OCI-LY3 (cell line): ENCODE measurements around the gene PPT2.

Source experiments
- H2AFZ ChIP-seq: fragments of 200-600, 300-600 bp; shearing (Covaris generic); 2 replicates; pipeline ENCODE4 v1.6.0; 2014; ENCODE audit warnings: antibody characterized with exemption, low read depth, low read length
- H3K27ac ChIP-seq: fragments of 200-600, 300-600 bp; sonication (generic); 2 replicates; pipeline ENCODE4 v1.5.1; 2014; ENCODE audit warnings: mild to moderate bottlenecking, low read length, moderate library complexity, mixed read lengths
- H3K27me3 ChIP-seq: fragments of 200-600, 300-600 bp; sonication (generic); 2 replicates; pipeline ENCODE4 v1.6.1; 2014; ENCODE audit warnings: low read depth, low read length, mixed read lengths
- H3K36me3 ChIP-seq: fragments of 200-600, 300-600 bp; sonication (generic); replicated peaks from 2 replicates; pipeline ENCODE3; 2014; ENCODE audit warnings: low read depth, low read length, mixed read lengths
- H3K4me1 ChIP-seq: fragments of 300-600, 200-600 bp; sonication (generic); 2 replicates; pipeline ENCODE4 v1.6.1; 2014; ENCODE audit warnings: low read length, mixed read lengths
- H3K4me2 ChIP-seq: fragments of 200-600, 300-600 bp; sonication (generic); 2 replicates; pipeline ENCODE4 v1.6.1; 2014; ENCODE audit warnings: low read length, mixed read lengths
- H3K4me3 ChIP-seq: fragments of 300-600, 200-600 bp; sonication (generic); 2 replicates; pipeline ENCODE4 v1.5.1; 2014; ENCODE audit warnings: antibody characterized with exemption, mild to moderate bottlenecking, low read length, moderate library complexity
- H3K79me2 ChIP-seq: fragments of 300-600, 200-600 bp; shearing (Covaris generic); 2 replicates; pipeline ENCODE4 v1.6.1; 2014; ENCODE audit warnings: mild to moderate bottlenecking, low read length, mixed read lengths
- H3K9ac ChIP-seq: fragments of 300-600, 200-600 bp; shearing (Covaris generic); 2 replicates; pipeline ENCODE4 v1.6.0; 2014; ENCODE audit warnings: mild to moderate bottlenecking, low read length, moderate library complexity
- H3K9me3 ChIP-seq: fragments of 200-600, 300-600 bp; shearing (Covaris generic); 2 replicates; pipeline ENCODE4 v1.6.1; 2014; ENCODE audit warnings: low read length, mixed read lengths; ENCODE audit not compliant: insufficient read depth
- H4K20me1 ChIP-seq: fragments of 200-600, 300-600 bp; sonication (generic); 2 replicates; pipeline ENCODE4 v1.6.1; 2016; ENCODE audit warnings: low read length, mixed read lengths; ENCODE audit not compliant: insufficient read depth
- EZH2phosphoT487 ChIP-seq: fragments of 200-600 bp; shearing (Covaris generic); IDR thresholded peaks from 2 replicates; pipeline ENCODE4 v1.6.1; 2018; ENCODE audit warnings: antibody characterized with exemption, mixed run types, low read depth
- TF ChIP-seq, protein P1 (sequence below): fragments of 200-600, 300-600 bp; sonication (generic); IDR thresholded peaks from 2 replicates; pipeline ENCODE4 v1.5.1; 2014; ENCODE audit warnings: antibody characterized with exemption, low read length, low read depth

The PPT2 gene

DNA sequence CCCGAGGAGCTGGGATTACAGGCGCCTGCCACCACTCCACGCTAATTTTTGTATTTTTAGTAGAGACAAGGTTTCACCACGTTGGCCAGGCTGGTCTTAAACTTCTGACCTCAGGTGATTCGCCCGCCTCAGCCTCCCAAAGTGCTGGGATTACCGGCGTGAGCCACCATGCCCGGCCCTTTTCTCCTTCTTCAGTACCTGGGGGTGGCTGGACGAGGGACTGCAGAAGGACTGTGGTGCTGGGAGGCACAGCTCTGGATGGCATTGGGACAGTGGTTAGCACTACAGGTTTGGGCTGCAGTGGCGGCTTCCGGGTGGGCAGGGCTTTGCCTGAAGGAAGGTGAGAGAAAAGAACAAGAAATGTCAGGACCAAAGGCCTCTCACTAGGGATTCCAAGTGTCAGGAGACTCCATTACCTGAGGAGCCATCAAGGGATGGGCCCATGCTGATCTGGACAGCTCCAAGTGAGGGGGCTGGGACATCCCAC lies 33.3 kb upstream of the PPT2 start:
- TF ChIP-seq EZH2phosphoT487, result no peak
- TF ChIP-seq, protein P1, sequence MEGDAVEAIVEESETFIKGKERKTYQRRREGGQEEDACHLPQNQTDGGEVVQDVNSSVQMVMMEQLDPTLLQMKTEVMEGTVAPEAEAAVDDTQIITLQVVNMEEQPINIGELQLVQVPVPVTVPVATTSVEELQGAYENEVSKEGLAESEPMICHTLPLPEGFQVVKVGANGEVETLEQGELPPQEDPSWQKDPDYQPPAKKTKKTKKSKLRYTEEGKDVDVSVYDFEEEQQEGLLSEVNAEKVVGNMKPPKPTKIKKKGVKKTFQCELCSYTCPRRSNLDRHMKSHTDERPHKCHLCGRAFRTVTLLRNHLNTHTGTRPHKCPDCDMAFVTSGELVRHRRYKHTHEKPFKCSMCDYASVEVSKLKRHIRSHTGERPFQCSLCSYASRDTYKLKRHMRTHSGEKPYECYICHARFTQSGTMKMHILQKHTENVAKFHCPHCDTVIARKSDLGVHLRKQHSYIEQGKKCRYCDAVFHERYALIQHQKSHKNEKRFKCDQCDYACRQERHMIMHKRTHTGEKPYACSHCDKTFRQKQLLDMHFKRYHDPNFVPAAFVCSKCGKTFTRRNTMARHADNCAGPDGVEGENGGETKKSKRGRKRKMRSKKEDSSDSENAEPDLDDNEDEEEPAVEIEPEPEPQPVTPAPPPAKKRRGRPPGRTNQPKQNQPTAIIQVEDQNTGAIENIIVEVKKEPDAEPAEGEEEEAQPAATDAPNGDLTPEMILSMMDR, result no peak

DNA sequence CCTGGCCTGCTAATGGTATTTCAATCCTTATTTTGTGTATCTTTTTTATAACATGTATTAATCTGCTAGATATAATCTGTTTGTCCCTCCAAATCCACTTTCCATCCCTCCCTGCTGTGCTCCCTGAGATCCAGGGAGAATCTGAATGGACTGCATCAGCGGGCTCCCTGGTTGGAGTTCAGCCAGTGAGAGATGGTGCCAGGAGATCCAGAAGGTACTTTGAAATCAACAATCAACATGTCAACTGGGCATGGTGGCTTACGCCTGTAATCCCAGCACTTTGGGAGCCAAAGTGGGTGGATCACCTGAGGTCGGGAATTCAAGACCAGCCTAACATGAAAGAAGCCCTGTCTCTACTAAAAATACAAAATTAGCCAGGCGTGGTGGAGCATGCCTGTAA lies 30.3 kb upstream of the PPT2 start:
- Histone ChIP-seq H4K20me1 (no peaks in the 10 kb centered on the region), H3K27ac (no peak overlapping the region), H3K27me3 (no peaks in the 10 kb centered on the region), H3K36me3 (peaks cover 7% of the 10 kb centered on the region), H3K4me1 (peaks cover 10% of the 10 kb centered on the region), H3K4me3 (no peak overlapping the region), H3K9me3 (no peaks in the 10 kb centered on the region), H3K9ac (no peak overlapping the region), H3K79me2 (peaks cover 12% of the 10 kb centered on the region), H3K4me2 (no peak overlapping the region), H2AFZ (no peak overlapping the region)
- TF ChIP-seq EZH2phosphoT487, result no peak
- TF ChIP-seq, protein P1, result no peak

More for the DNA sequence above, 33.3 kb upstream of the PPT2 start:
- Histone ChIP-seq H3K9ac (no peak overlapping the region), H3K36me3 (peaks cover 9% of the 10 kb centered on the region), H3K4me2 (no peak overlapping the region), H4K20me1 (no peaks in the 10 kb centered on the region), H3K4me1 (no peaks in the 10 kb centered on the region; the same call in 1 of the 2 replicates), H3K27ac (no peak overlapping the region), H3K9me3 (no peaks in the 10 kb centered on the region), H3K79me2 (no peaks in the 10 kb centered on the region), H3K27me3 (no peaks in the 10 kb centered on the region), H3K4me3 (no peak overlapping the region), H2AFZ (no peak overlapping the region)

DNA sequence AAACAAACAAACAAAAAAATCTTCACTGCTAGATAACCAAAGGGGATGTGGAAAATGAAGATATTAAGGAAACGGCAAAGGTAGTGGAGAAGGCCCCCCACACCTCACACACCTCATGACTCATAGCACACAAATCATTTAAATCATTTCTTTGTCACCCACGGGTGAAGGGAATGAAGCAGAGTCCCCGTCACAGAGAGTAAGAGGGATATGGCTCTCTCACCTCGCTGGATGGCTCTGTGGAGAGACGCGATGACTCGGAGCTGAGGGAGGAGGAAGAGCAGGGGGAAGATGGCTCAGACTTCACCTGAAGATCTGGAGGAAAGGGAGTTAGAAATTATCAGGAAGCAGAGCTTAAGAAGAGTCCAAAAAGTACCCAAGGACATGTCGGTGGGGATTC lies 27.1 kb upstream of the PPT2 start:
- Histone ChIP-seq H3K36me3 (peaks cover 3% of the 10 kb centered on the region), H2AFZ (no peak overlapping the region), H3K4me1 (peaks cover 18% of the 10 kb centered on the region), H3K9ac (peak overlapping the region; percentile 90; the same call in 1 of the 2 replicates), H4K20me1 (no peaks in the 10 kb centered on the region), H3K9me3 (no peaks in the 10 kb centered on the region), H3K4me2 (peak overlapping the region; percentile 82), H3K79me2 (peaks cover 20% of the 10 kb centered on the region), H3K4me3 (peak overlapping the region; percentile 97), H3K27ac (no peak overlapping the region), H3K27me3 (no peaks in the 10 kb centered on the region)
- no peak for TF ChIP-seq EZH2phosphoT487
- TF ChIP-seq, protein P1, result no peak

DNA sequence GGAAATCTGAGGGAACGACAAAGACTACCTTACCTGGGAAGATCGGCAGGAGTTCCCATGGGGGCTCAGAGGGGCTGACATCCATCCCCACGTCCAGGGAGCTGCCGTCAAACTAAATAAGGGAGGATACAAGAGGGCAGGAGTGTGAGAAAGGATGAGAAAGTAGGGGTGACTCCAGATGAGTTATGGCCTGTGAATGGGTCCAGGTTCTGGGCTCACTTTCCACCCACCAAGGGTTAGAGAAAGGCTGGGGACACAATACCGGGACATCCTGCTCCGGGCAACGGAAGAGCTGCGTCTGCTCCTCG lies 26.6 kb upstream of the PPT2 start:
- Histone ChIP-seq H2AFZ (no peak overlapping the region), H3K9me3 (no peaks in the 10 kb centered on the region), H4K20me1 (no peaks in the 10 kb centered on the region), H3K27me3 (no peaks in the 10 kb centered on the region), H3K4me2 (peak overlapping the region; percentile 82), H3K27ac (no peak overlapping the region), H3K4me1 (peaks cover 18% of the 10 kb centered on the region), H3K9ac (peak overlapping the region; percentile 90), H3K4me3 (peak overlapping the region; percentile 97), H3K79me2 (peaks cover 20% of the 10 kb centered on the region), H3K36me3 (peaks cover 3% of the 10 kb centered on the region)
- no peak for TF ChIP-seq EZH2phosphoT487
- TF ChIP-seq, protein P1, result no peak
